Endothelial cell of umbilical vein (primary cell): Measurements from ENCODE around the gene HDAC7. TPM values are rescaled to one million over a fixed set of nuclear protein-coding genes. Genes with fewer than 3 reads are reported as not detected.

ENCODE experiments used
- BruUV-seq: library from RNA; stranded (reverse); fragments of 400-500 nt; replicated peaks from 2 replicates; lab custom pipeline; 2021; lab: Mats Ljungman, UMichigan
- CTCF ChIA-PET: fragments of 300-600, 350-600 bp; sonication (Branson Sonifier 250); formaldehyde crosslinking; loops from one replicate; lab custom pipeline; 2021; ENCODE audit warnings: antibody characterized with exemption, inconsistent platforms; lab: Charles Lee
- POLR2A ChIA-PET: fragments of 300-600, 350-600 bp; sonication (Branson Sonifier 250); formaldehyde crosslinking; loops from one replicate; lab custom pipeline; 2021; ENCODE audit warnings: antibody characterized with exemption, inconsistent platforms; lab: Charles Lee
- DNase-seq: peaks from one replicate; pipeline ENCODE4 v3.0.0-alpha.2; 2011; ENCODE audit warnings: low read depth, low spot score
- FAIRE-seq: peaks from 2 replicates; lab custom pipeline; 2011; peaks lifted over from hg19 to GRCh38; lab: Jason Lieb, UNC
- H2AFZ ChIP-seq: 2 replicates; pipeline ENCODE4 v1.6.0; 2012; ENCODE audit warnings: low read depth, low read length, control low read depth, inconsistent platforms
- H3K27ac ChIP-seq: 2 replicates; pipeline ENCODE4 v1.5.1; 2011; ENCODE audit warnings: low read depth, mild to moderate bottlenecking, control low read depth, low read length, moderate library complexity; ENCODE audit not compliant: insufficient read depth
- H3K27me3 ChIP-seq, 2 experiments: 2 replicates each; pipeline versions ENCODE4 v1.6.0 to v1.6.1; 2011; ENCODE audit warnings: low read length in 2 of 2, mixed read lengths in 1 of 2; ENCODE audit not compliant: control insufficient read depth in 2 of 2, insufficient read depth in 2 of 2
- H3K36me3 ChIP-seq, 2 experiments: 2 replicates in 1 of 2; 3 replicates in 1 of 2; pipeline ENCODE4 v1.5.1; 2011; ENCODE audit warnings: low read length in 2 of 2, mild to moderate bottlenecking in 1 of 2, moderate library complexity in 1 of 2; ENCODE audit not compliant: control insufficient read depth in 2 of 2, insufficient read depth in 2 of 2; ENCODE audit errors: extremely low read depth in 1 of 2
- H3K4me1 ChIP-seq: 3 replicates; pipeline ENCODE4 v1.5.1; 2011; ENCODE audit warnings: mild to moderate bottlenecking, low read length; ENCODE audit not compliant: control insufficient read depth, insufficient read depth; ENCODE audit errors: extremely low read depth
- H3K4me2 ChIP-seq: 2 replicates; pipeline ENCODE4 v1.6.1; 2011; ENCODE audit warnings: low read length, control low read depth, mixed read lengths; ENCODE audit not compliant: insufficient read depth
- H3K4me3 ChIP-seq, 3 experiments: fragments of 200-600 bp in 1 of 3; sonication (generic), shearing (Covaris generic) in 1 of 3; replicated peaks in 1 of 3; 2 replicates each; pipeline ENCODE4 v1.5.1; 2011 to 2016; ENCODE audit warnings: control low read depth in 3 of 3, low read length in 3 of 3, mild to moderate bottlenecking in 2 of 3, inconsistent platforms in 1 of 3, low read depth in 1 of 3, moderate library complexity in 1 of 3; ENCODE audit not compliant: insufficient read depth in 1 of 3
- H3K79me2 ChIP-seq: 2 replicates; pipeline ENCODE4 v1.6.0; 2012; ENCODE audit warnings: low read length, inconsistent platforms; ENCODE audit not compliant: control insufficient read depth, insufficient read depth
- H3K9ac ChIP-seq: replicated peaks from 2 replicates; pipeline ENCODE3; 2011; ENCODE audit warnings: low read length, control low read depth; ENCODE audit not compliant: insufficient read depth; ENCODE audit errors: extremely low read depth
- H3K9me1 ChIP-seq: replicated peaks from 3 replicates; pipeline ENCODE4 v1.6.0; 2011; ENCODE audit warnings: mild to moderate bottlenecking, low read length; ENCODE audit not compliant: control insufficient read depth, insufficient read depth; ENCODE audit errors: extremely low read depth
- H3K9me3 ChIP-seq: replicated peaks from 2 replicates; pipeline ENCODE4 v1.5.1; 2012; ENCODE audit warnings: low read length, inconsistent platforms; ENCODE audit not compliant: control insufficient read depth, insufficient read depth
- H4K20me1 ChIP-seq: replicated peaks from 2 replicates; pipeline ENCODE3; 2011; ENCODE audit warnings: mild to moderate bottlenecking, low read length; ENCODE audit not compliant: control insufficient read depth, insufficient read depth; ENCODE audit errors: extremely low read depth
- EZH2 ChIP-seq: IDR thresholded peaks from 2 replicates; pipeline ENCODE4 v1.6.1; 2012; ENCODE audit warnings: borderline replicate concordance, low read depth, mild to moderate bottlenecking, moderate library complexity, low read length, inconsistent platforms; ENCODE audit not compliant: severe bottlenecking
- FOS ChIP-seq: IDR thresholded peaks from 2 replicates; pipeline ENCODE4 v1.6.1; 2011; ENCODE audit warnings: mild to moderate bottlenecking, low read length, moderate library complexity, borderline replicate concordance; ENCODE audit not compliant: insufficient read depth
- GATA2 ChIP-seq: IDR thresholded peaks from 2 replicates; pipeline ENCODE4 v1.7.0; 2011; ENCODE audit warnings: low read depth, mild to moderate bottlenecking, moderate library complexity, mixed read lengths, low read length; ENCODE audit not compliant: insufficient read length, insufficient read depth
- JUN ChIP-seq: IDR thresholded peaks from 2 replicates; pipeline ENCODE4 v1.6.1; 2011; ENCODE audit warnings: borderline replicate concordance, low read depth; ENCODE audit not compliant: insufficient read length, insufficient read depth
- MYC ChIP-seq: IDR thresholded peaks from one replicate; pipeline ENCODE4 v1.6.1; 2011; ENCODE audit warnings: mild to moderate bottlenecking, low read depth, low read length
- POLR2A ChIP-seq: IDR thresholded peaks from 2 replicates; pipeline ENCODE4 v1.6.1; 2012; ENCODE audit warnings: low read depth, mild to moderate bottlenecking, control low read depth, low read length
- POLR2AphosphoS5 ChIP-seq: IDR thresholded peaks from 2 replicates; pipeline ENCODE4 v1.6.1; 2012; ENCODE audit warnings: low read depth, mild to moderate bottlenecking, control low read depth, low read length, moderate library complexity; ENCODE audit not compliant: insufficient read depth
- dilution Hi-C: fragments of 300-500 bp; cut with MboI; formaldehyde crosslinking; loops from one replicate; pipeline ENCODE4 v1.15.0; 2019; ENCODE audit warnings: low sequenced_read_pairs; ENCODE audit not compliant: extremely low pct_ligation_motif_present
- intact Hi-C: fragments of 100-400 bp; cut with micrococcal nuclease; formaldehyde crosslinking; loops from one replicate; pipeline ENCODE4 v1.10.0; 2022
- polyA plus RNA-seq, 4 experiments: library from polyadenylated mRNA; depleted of rRNA in 3 of 4; stranded (reverse) in 3 of 4; unstranded in 1 of 4; fragments of >200 nt; gene quantifications; 2 replicates each; pipeline versions ENCODE4 v1.2.1 to v1.2.3, GENCODE V29; 2011 to 2012; ENCODE audit warnings: missing spikeins in 1 of 4
- total RNA-seq: library from RNA; stranded (reverse); gene quantifications from 2 replicates; pipeline ENCODE4 v1.2.3, GENCODE V29; 2021
- TF ChIP-seq, protein P1 (sequence below): IDR thresholded peaks from 2 replicates; pipeline ENCODE4 v1.6.1; 2011; ENCODE audit not compliant: insufficient read depth, insufficient read length
- TF ChIP-seq, protein P2 (sequence below), 2 donors: IDR thresholded peaks; 1 replicate in 1 of 2; 2 replicates in 1 of 2; pipeline ENCODE4 v1.5.1; 2011; ENCODE audit warnings: low read length in 2 of 2, mild to moderate bottlenecking in 2 of 2, moderate library complexity in 2 of 2, control low read depth in 1 of 2, inconsistent platforms in 1 of 2, low read depth in 1 of 2; ENCODE audit not compliant: insufficient read depth in 1 of 2; ENCODE audit errors: extremely low read depth in 1 of 2

Gene HDAC7
- total and polyA plus RNA-seq, 2 donors (not counting 3 experiments of a cell fraction or from before 2014, with no cell fraction given): 119 to 249 TPM

DNA sequence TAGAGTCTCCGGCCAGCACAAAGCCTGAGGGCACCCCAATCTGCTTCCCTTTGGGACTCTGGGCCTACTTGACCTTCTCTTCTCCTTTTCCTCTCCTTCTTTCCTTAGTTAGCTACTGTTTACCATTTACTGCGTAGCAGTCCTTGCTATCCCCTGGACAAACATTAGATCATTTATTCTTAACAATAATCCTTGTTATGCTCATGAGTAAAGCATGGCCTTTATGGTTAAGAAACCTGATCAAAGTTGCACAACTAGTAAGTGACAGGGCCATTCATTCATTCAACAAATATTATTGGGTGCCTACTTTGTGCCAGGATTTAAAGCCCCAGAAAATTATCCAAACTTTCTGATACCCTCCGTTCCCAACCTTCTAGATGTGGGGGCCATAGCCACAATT, 3.2 kb upstream of the HDAC7 start:
- Histone ChIP-seq H3K4me3 (no peak overlapping the region), H3K4me2 (no peak overlapping the region), H3K9ac (no peak overlapping the region), H3K9me3 (no peaks in the 10 kb centered on the region), H3K79me2 (peaks cover 17% of the 10 kb centered on the region), H3K36me3 (no peaks in the 10 kb centered on the region), H3K4me1 (peaks cover 26% of the 10 kb centered on the region), H3K27ac (no peak overlapping the region), H2AFZ (no peak overlapping the region), H4K20me1 (no peaks in the 10 kb centered on the region), H3K9me1 (no peaks in the 10 kb centered on the region), H3K27me3 (no peaks in the 10 kb centered on the region)
- CTCF ChIA-PET: interaction anchor here (1.3 to 7.8 kb wide), 2 partner anchors 13 to 14 kb away, joined by 5 to 246 read pairs; no protein-coding TSS in a partner anchor
- TF ChIP-seq FOS (no peak), POLR2A (no peak), POLR2AphosphoS5 (no peak), GATA2 (no peak), JUN (no peak), MYC (no peak), EZH2 (no peak)
- TF ChIP-seq, protein P1, sequence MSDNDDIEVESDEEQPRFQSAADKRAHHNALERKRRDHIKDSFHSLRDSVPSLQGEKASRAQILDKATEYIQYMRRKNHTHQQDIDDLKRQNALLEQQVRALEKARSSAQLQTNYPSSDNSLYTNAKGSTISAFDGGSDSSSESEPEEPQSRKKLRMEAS: no peak
- TF ChIP-seq, protein P2, sequence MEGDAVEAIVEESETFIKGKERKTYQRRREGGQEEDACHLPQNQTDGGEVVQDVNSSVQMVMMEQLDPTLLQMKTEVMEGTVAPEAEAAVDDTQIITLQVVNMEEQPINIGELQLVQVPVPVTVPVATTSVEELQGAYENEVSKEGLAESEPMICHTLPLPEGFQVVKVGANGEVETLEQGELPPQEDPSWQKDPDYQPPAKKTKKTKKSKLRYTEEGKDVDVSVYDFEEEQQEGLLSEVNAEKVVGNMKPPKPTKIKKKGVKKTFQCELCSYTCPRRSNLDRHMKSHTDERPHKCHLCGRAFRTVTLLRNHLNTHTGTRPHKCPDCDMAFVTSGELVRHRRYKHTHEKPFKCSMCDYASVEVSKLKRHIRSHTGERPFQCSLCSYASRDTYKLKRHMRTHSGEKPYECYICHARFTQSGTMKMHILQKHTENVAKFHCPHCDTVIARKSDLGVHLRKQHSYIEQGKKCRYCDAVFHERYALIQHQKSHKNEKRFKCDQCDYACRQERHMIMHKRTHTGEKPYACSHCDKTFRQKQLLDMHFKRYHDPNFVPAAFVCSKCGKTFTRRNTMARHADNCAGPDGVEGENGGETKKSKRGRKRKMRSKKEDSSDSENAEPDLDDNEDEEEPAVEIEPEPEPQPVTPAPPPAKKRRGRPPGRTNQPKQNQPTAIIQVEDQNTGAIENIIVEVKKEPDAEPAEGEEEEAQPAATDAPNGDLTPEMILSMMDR (IDR thresholded peaks at IDR 0.05; ENCODE audit: extremely low read depth in 1 of 2, insufficient read depth in 1 of 2, low read depth in 1 of 2, low read length in 2 of 2): no peak
- no TSS peak for BruUV-seq
- intact Hi-C loops (no loop called here), dilution Hi-C loops (no loop called here)
- POLR2A ChIA-PET: no interaction called here
- DNase-seq (no peak), FAIRE-seq (no peak)
